NCI-H187 treated with DMSO at 0.1 percent for 48 hours (cell line): Measurements from ENCODE around the gene AHSG.

ENCODE experiments used
- DNase-seq: peaks from one replicate; lab custom pipeline; 2025; lab: John Stamatoyannopoulos, UW

AHSG gene

DNA sequence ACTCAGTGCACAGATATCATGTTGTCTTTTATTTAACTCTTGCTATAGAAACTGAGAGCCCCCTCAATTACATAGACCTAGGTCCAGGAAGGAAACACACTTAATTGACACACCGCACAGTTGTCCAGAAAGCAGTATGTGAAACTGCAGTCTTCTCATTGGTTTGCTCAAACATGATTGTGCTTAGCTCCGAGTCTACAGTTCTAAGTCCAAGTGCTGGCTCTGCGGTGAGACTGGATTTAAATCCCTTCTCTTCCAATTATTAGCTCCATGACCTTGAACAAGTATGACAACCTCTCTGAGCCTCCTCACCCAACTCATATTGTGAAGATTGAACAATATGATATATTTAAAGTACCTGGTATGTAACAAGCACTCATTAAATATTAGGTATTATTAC lies 19.0 kb upstream of the AHSG start:
- no peak for DNase-seq

DNA sequence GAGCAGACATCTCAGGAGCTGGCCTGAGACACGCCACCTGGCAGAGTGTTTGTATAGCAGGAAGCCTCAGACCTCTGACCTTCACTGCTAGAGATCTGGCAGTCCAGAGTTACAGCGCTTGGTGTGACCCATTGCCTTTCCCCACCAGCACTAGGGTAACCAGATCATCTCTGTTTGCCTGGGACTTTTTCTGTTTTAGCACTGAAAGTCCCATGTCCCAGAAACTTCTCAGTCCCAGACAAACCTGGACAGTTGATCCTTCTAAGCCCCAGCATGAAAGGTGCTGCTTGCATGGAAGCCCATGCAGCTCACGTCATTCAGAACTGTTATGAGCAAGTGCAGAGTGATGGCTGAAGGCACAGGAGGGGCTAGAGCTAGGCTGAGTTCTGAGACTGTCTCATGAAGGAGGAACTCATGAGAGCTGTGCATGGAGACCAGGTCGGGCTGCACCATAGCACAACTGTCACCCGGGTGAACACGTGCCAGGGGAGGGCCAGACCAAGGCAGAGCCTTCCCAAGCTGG lies 18.2 kb upstream of the AHSG start:
- DNase-seq = no peak

DNA sequence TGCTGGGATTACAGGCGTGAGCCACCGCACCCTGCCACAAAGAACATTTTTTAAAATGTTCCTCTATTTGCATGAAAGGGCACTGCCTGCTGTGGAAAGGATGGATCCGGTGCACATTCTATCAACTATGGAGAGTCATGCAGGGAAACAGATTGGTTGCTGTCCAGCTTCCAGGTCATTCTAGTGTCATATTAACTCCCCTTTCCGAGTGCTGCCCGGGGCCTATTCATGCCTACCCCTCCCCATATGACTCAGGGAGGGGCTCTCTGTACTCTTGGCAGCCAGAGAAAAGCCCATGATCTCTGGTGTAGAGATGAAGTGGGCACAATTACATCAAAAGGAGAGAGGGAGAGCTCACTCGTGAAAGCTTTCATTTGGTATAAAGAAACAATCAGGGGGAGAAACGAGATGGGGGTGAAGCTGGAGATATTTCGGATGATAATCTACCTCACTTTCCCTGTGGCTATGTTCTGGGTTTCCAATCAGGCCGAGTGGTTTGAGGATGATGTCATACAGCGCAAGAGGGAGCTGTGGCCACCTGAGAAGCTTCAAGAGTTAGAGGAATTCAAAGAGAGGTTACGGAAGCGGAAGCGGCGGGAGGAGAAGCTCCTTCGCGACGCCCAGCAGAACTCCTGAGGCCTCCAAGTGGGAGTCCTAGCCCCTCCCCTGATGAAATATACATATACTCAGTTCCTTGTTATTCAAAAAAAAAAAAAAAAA lies 16.1 kb upstream of the AHSG start:
- no peak for DNase-seq

DNA sequence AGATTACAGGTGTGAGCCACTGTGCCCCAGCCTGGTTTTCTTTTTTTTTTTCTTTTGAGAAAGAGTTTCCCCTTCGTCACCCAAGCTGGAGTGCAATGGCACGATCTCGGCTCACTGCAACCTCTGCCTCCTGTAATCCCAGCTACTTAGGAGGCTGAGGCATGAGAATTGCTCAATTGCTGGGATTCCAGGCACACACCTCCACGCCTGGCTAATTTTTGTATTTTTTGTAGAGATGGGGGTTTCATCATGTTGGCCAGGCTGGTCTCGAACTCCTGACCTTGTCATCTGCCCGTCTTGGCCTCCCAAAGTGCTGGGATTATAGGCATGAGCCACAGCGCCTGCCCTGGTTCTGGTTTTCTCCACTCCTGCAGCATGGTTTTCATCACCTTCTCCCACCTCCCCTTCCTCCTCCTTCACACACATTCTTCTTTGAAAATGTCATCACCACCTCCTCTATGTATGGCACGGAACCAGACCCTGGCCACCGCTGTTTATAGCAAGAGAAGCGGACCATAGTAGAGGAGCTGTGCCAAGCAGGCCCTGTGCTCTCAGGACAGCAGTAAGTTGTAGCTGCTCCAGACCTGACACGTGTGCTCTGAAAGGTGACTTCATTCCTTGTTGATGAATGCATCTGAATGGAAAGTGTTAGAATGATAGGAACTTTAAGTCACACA lies 14.6 kb upstream of the AHSG start:
- DNase-seq = no peak

DNA sequence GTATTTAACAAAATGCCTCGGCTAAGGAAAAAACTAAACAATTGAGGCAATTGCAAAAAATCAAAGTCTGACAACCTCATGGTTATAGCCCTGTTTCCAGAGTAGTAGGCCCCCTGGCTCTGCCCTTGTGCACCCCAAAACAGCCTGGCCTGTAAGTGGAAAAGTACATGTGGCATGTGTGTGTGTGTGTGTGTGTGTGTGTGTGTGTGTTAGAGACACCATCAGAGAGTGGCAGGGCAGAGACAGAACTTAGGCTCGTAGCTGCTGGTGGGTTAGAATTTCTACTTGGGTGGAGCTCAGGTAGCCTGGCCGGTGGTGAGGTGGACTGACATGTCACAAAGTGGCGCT lies 14.1 kb upstream of the AHSG start:
- DNase-seq = no peak

DNA sequence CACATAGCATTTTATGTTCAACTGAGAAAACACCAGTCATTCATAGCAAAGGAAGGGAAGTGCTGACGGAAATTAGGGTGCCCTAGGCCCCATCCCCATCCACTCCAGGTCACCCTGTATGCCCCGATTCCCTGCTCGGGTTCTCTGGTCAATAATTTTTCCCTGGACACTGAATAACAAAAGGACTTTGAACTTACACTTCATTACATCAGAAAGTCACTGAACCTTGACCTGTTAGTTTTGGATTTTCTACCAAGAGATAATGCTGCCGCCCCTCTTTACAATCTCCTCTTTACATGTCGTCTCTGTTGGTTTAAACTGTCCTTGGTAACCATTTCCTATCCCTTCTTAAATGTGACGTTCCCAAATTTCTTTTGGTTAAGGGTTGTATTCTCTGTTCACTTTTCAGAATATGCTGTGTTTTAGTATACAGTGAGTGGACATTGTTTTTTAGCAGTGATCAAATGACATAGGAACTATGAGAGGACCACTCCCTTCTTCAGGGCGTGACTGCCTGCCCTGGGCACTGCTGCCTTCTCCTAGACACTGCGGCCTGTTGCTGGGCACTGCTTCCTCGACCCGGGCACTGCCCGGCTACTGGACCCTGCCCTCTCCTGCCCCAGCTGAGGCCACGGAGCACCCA lies 13.6 kb upstream of the AHSG start:
- DNase-seq = no peak

DNA sequence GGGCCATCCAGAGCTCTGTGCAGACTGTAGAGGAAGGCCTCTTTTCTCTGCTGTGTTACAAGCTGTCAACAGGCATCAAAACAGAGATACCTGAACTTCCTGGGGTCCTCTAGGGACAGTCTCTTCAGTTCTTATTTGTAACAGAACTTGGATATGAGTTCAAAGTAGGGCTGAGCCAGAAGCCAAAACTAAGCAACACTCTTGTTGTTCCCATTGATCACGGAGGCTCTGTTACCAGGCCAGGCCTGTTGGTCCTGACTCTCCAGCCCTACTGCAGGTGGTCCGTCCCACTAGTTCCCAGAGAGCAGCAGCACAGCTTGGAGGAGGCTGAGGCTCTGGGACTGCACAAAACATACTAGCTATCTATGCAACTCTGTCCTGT lies 13.1 kb upstream of the AHSG start:
- no peak for DNase-seq

DNA sequence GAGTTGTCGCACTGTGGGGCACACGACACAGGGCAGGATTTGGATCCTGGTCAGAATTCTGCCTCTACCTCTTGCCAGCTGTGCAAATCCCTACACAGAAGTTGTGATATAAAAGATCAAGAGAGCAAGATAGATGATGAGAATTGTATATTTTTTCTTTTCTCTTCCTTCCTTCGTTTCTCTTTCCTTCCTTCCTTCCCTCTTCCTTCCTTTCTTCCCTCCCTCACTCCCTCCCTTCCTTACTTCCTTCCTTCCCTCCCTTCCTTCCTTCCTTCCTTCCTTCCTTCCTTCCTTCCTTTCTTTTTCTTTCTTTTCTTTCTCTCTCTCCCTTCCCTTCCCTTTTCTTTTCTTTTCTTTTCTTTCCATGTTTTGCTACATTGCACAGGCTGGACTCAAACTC lies 12.0 kb upstream of the AHSG start:
- no peak for DNase-seq

DNA sequence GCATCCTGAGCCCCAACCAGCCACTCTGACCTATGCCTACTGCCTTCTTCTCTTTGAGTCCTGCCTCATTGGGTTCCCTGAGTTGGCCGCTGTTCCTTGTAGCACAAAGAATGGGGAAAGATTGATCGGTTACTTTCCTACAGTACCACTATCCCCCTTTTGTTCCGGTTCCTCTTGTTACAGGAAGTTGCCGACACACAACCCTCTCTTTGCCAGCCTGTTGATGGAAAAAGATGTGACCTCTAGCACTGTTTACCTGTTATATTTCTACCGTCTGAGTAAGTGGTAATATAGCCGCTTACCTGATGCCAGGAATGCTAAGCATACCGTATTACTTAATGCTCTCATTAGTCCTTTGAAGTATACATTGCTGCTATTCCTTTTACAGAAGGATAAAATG lies 9.7 kb upstream of the AHSG start:
- DNase-seq = no peak

DNA sequence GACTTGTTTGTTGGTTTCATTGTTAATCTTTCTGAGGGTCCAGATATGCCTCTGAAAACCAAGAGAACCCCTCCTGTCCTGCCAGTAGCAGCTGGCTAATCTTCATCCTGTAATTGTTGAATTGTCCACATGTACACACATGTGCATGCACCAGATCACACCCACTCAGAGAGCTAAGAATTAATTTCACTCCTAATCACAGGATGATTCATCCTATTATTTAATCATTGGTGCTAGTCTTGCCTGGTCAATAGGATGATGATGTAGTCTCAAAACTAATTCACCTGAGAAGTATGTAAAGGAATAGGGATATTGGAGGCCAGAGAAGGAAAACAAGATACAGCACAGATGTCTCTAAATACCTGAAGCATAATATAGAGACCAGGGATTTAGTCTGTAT lies 7.8 kb upstream of the AHSG start:
- no peak for DNase-seq

DNA sequence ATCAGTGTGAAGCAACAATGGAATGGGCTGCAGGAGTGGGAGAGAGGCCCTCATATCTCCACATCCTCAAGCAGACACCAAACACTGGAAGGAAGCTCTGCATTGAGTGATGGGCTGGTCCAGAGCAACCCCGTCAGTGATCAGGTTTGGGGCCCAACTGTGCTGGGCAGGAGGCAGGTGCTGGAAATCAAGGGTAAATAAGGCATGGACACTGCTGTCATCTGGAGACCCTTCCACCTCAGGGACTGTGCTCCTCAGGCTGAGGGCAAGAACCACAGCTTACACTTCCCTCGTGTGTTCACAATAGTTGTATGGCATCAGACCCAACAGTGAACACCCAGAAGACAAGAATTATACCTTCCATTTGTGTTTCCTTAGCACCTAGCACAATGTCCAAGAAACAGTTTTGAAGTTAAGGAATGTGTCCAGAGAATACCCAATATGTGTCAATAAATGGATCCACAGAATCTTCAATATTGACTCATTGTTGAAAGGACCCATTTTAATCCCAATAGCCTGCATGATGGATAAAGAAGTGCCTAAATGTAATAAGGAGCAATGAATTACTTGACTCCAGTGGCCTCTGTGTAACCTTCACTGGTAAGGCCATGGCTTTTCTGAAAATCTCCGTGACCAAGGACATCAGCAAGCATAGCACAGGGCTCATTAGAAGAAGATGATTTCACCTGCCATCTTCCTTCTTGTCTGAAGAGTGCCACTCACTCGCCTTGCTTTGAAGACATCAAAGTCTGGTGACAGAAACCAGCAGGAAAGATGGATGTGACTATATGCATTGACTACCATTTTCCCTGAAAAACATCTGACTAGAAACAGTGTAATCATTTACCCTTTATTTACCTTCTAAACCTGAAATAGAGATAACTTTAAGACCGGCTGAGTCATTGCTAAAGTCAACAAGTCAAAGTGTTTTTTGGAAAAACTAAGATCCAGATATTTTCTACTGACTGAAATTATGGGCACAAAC lies 7.0 kb upstream of the AHSG start:
- DNase-seq = no peak

DNA sequence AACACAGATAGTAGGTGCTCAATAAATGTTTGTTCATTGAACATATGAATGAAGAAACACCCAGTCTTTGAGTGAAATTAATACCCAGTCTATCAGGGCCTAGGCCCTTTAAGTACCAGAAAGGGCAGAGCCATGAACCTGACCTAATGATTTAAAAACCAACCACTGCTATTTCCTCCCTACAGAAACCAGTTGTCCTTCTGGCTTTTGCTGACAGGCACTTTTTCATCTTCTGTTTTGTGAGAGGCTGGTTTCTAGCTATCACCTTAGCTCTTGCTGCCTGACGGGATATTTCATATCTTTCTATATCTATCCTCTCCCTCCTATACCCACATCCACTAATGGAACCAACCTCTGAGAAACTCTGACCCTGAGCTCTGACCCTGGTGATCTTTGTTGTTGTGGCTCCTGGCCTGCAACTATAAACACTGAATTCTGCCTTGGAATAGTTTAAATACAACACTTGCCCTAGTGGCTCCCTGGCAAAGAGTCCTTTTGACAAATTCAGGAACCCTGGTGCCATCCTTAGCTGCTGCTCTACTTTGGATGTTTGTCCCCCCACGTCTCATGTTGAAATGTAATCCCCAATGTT lies 4.1 kb upstream of the AHSG start:
- DNase-seq = no peak

DNA sequence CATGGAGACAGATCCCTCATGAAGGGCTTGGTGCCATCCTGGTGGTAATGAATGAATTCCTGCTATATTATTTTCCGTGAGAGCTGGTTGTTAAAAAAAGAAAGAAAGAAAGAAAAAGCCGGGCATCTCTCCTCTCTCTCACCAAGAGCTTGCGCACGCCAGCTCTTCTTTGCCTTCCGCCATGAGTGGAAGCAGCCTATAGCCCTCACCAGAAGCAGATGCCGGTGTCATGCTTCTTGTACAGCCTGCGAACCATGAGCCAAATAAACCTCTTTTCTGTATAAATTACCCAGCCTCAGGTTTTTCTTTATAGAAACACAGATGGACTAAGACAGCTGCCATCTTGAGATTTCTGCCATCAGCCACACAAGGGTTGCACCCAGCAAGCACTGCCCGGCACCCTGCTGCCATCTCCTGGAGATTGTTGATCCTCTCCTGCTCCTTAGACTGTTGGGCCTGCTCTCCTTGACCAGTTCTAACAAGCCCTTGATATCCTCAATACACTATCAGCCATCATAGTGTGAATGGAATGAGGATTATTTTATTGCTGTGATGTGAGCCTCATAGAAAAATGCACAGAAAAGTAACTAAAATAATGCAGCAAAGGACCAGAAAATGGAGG lies 3.5 kb upstream of the AHSG start:
- no peak for DNase-seq

DNA sequence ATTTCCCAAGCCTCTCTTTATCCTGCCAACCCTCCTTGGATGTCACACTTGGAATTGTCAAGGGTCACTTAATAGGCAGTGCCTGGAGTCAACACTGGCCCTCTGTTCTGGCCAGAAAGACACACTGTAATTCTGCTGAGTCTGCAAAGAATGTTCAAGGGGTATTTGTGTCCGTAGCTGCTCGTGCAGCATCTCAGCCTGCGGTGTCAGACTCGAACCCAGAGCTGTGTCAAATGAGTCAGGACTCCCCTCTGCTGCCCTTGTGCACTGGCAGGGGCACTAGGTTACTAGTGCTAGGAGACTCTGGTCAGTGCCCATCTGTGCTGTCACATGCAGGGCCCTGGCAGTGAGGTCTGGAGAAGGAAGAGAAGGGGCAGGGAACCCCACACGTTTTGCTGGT lies 795 bp upstream of the AHSG start:
- no peak for DNase-seq

DNA sequence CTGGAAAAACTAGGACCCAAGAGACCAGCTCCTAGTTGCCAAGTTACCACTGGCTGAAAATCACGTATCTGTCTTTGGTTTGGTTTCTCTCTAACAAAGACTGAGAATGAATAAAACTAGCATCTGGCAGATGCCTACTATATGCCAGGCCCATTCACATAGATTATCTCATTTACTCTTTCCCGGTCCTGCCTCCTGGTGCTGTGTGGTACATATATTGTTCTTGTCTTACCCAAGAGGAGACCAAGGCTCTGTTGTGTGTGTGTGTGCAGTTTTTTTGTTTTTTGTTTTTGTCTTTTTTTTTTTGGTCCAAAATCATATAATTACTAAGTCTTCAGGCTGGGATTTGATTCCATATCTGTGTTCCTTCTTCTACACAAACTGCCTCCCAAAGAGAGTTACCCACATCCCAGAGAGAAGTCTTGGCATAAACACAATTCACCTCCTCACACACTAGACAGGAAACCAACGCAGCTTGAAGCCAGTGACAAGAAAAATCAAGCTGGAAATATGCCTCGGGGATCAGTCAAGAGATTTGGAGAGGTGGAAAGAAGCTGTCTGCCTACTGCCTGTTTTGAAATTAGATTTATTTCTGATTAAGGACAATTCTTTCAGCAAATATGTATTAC lies 891 bp downstream of the AHSG start:
- no peak for DNase-seq

DNA sequence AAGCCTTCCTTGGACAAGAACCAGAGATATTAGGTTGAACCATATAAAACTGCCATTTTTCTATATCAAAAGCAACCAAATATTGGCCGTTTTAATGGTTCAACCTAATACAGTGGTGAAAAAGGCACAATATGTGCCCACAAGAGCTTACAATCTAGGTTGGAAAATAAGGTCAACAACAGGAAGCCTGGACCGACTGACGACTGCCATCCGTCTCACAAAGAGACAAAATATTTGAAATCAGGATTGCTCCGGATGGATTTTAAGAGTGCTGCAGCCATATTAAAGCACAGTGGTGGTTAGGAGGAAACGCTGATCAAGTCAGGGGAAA lies 1.4 kb downstream of the AHSG start:
- DNase-seq = no peak

DNA sequence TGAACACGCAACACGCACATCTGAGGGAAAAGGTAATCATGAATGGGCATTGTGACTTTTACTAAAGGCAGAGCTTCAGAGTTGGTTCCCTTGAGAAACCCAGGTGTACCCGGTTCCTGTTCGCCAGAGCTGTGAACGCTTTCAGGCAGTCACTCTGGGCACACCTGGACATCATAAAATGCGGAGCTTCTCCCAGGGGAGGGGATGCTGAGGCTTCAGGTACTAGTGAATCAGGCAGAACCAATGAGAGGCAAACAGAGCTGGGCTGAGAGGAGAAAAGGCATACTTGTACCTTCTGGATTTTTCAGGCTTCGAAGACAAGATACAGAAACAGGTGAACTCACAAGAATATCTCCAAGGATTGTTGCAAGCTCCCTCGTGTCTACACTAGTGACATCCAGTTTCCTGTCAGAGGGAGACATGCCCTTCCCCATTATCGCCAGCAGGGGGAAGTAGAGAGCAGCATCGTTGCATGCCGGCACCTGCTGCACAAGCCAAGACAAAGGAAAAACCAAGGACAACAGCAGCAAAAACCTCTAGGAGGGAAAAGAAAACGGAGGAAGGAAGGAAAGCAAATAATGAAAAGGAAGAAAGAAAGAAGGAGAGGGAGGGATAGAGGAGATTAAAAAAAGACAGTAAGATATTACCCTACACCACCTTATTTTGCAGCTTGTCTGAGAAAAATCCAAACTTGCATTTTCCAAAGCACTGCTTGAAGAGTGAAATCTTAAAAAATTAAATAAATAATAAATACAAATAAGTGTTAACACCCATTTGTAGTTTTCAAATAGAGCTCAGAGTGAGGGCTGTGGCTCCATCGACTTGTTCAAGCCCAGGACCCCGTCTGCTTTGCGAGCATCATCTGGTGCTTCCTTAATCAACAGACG lies 2.0 kb downstream of the AHSG start:
- DNase-seq = peak; percentile 55

DNA sequence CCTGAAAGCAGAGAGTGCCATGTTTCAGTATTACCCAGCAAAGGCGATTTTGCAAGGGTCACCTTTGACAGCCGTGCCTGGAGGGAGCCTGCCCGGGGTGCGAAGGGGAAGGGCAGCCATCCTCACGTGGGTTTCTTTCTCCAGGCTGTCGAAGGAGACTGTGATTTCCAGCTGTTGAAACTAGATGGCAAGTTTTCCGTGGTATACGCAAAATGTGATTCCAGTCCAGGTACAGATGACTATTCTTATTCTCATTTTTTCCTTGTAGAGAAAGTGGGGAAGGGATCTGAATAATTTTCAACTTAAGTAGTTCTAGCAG lies 3.4 kb downstream of the AHSG start:
- no peak for DNase-seq

DNA sequence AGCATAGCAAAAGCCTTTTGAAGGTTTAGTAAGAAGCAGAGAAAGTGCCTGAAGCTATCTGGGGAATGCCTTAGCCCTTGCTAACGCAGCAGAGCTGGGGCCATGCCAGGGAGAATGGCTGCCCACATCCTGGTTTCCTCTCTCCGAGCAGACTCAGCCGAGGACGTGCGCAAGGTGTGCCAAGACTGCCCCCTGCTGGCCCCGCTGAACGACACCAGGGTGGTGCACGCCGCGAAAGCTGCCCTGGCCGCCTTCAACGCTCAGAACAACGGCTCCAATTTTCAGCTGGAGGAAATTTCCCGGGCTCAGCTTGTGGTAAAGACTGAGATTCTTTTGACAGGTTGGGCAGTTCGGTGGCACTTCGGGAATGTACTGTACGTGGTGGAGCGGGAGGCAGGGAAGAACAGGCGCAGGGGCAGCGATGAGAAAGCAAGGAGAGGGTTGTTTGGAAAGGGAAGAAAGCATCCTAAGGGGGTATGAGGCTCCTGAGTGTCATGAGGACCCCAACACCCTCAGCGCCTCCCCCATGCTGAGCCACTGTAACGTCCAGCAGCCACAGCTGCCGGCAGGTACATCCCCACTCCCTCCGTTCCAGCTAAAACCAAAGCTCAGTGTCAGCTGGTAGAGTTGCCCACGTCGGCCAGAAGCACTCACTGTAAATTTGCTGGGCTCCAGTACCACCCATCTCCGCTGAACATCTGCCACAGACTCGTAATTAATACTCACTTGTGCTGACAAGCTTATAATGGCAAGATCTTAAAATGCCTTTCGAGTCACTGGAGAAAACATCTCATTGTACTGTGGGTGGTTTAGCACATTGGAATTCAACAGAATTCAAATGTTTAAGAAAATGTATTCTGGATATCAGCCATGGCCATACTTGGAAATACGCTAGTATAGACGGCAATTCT lies 4.4 kb downstream of the AHSG start:
- DNase-seq = peak; percentile 42
